GM23338 (cell line): ENCODE measurements around the gene FHIT. TPM values are rescaled to one million over a fixed set of nuclear protein-coding genes. Genes with fewer than 3 reads are reported as not detected.

Experiments
- ATAC-seq: fragments of 200-7000 bp; cut with Tn5 transposase; 3 replicates; pipeline ENCODE4 v1.9.1; 2020
- DNase-seq: peaks from one replicate; pipeline ENCODE4 v3.0.0-alpha.2; 2015; ENCODE audit warnings: low spot score
- H2AFZ ChIP-seq: fragments of 200-600 bp; sonication (generic); 2 replicates; pipeline ENCODE4 v1.8.0; 2016; ENCODE audit warnings: antibody characterized with exemption, mild to moderate bottlenecking, moderate library complexity
- H3F3A ChIP-seq: fragments of 200-600 bp; sonication (generic); replicated peaks from 2 replicates; pipeline ENCODE4 v1.8.0; 2017; ENCODE audit warnings: antibody characterized with exemption, mixed run types, low read depth
- H3K27ac ChIP-seq: fragments of 200-600 bp; sonication (generic); 2 replicates; pipeline ENCODE4 v1.6.1; 2016; ENCODE audit warnings: low read depth
- H3K27me3 ChIP-seq: fragments of 200-600 bp; sonication (generic); 2 replicates; pipeline ENCODE4 v1.8.0; 2016; ENCODE audit warnings: mild to moderate bottlenecking, mixed run types, moderate library complexity; ENCODE audit not compliant: insufficient read depth
- H3K36me3 ChIP-seq: fragments of 200-600 bp; sonication (generic); 2 replicates; pipeline ENCODE4 v1.8.0; 2016; ENCODE audit warnings: mild to moderate bottlenecking; ENCODE audit not compliant: insufficient read depth
- H3K4me1 ChIP-seq: fragments of 200-600 bp; sonication (generic); 2 replicates; pipeline ENCODE4 v1.8.0; 2016; ENCODE audit warnings: mild to moderate bottlenecking, moderate library complexity; ENCODE audit not compliant: insufficient read depth
- H3K4me2 ChIP-seq: fragments of 200-600 bp; sonication (generic); 2 replicates; pipeline ENCODE4 v1.7.1; 2017; ENCODE audit warnings: mixed run types
- H3K4me3 ChIP-seq: fragments of 200-600 bp; sonication (generic); 2 replicates; pipeline ENCODE4 v1.6.1; 2016; ENCODE audit warnings: mixed run types
- H3K79me2 ChIP-seq: fragments of 200-600 bp; sonication (generic); replicated peaks from 2 replicates; pipeline ENCODE4 v1.8.0; 2017; ENCODE audit warnings: mild to moderate bottlenecking; ENCODE audit not compliant: insufficient read depth
- H3K9me2 ChIP-seq: fragments of 200-600 bp; sonication (generic); 2 replicates; pipeline ENCODE4 v1.8.0; 2017; ENCODE audit not compliant: insufficient read depth
- H4K20me1 ChIP-seq: fragments of 200-600 bp; sonication (generic); replicated peaks from 2 replicates; pipeline ENCODE4 v1.8.0; 2017; ENCODE audit warnings: mild to moderate bottlenecking; ENCODE audit not compliant: insufficient read depth
- H3K27ac Mint-ChIP-seq: 2 replicates; pipeline ENCODE4 v1.8.0; 2020; ENCODE audit warnings: inconsistent platforms, mild to moderate bottlenecking, moderate library complexity, mixed read lengths
- H3K27me3 Mint-ChIP-seq: 3 replicates; pipeline ENCODE4 v1.8.0; 2022; ENCODE audit warnings: low read depth, mild to moderate bottlenecking, moderate library complexity, mixed read lengths, inconsistent platforms; ENCODE audit not compliant: insufficient read depth, poor library complexity
- H3K36me3 Mint-ChIP-seq: 3 replicates; pipeline ENCODE4 v1.8.0; 2021; ENCODE audit warnings: low read depth, mild to moderate bottlenecking, inconsistent platforms, moderate library complexity, mixed read lengths
- H3K4me1 Mint-ChIP-seq: 3 replicates; pipeline ENCODE4 v1.8.0; 2020; ENCODE audit warnings: mild to moderate bottlenecking, inconsistent platforms, mixed read lengths
- H3K4me3 Mint-ChIP-seq: 3 replicates; pipeline ENCODE4 v1.8.0; 2021; ENCODE audit warnings: moderate library complexity, mild to moderate bottlenecking, inconsistent platforms, mixed read lengths
- H3K9me3 Mint-ChIP-seq: 3 replicates; pipeline ENCODE4 v1.8.0; 2020; ENCODE audit warnings: moderate library complexity, mild to moderate bottlenecking, inconsistent platforms, mixed read lengths
- CREB1 ChIP-seq: fragments of 250-450 bp; sonication (Bioruptor Pico); IDR thresholded peaks from 2 replicates; pipeline ENCODE4 v1.5.0; 2020; ENCODE audit warnings: low read depth, mild to moderate bottlenecking, moderate library complexity
- CTCF ChIP-seq, 2 experiments: fragments of 200-600 bp in 1 of 2; sonication (generic) in 1 of 2; conservative IDR thresholded peaks; 2 replicates each; pipeline versions ENCODE4 v1.5.1 to v1.6.1; 2016 to 2017; ENCODE audit warnings: antibody characterized with exemption in 2 of 2, low read depth in 2 of 2, mild to moderate bottlenecking in 2 of 2, moderate library complexity in 1 of 2
- EZH2 ChIP-seq: fragments of 200-600 bp; sonication (generic); IDR thresholded peaks from one replicate; pipeline ENCODE4 v1.8.0; 2017; ENCODE audit warnings: antibody characterized with exemption, mild to moderate bottlenecking, low read depth; ENCODE audit not compliant: unreplicated experiment
- EZH2phosphoT487 ChIP-seq: fragments of 200-600 bp; sonication (generic); IDR thresholded peaks from one replicate; pipeline ENCODE4 v1.8.1; 2018; ENCODE audit warnings: antibody characterized with exemption; ENCODE audit not compliant: unreplicated experiment
- NANOG ChIP-seq: IDR thresholded peaks from 2 replicates; pipeline ENCODE4 v1.6.1; 2016; ENCODE audit warnings: antibody characterized with exemption, borderline replicate concordance
- POLR2AphosphoS5 ChIP-seq: IDR thresholded peaks from 2 replicates; pipeline ENCODE4 v1.6.1; 2016; ENCODE audit warnings: antibody characterized with exemption, low read depth
- STAT1 ChIP-seq: IDR thresholded peaks from one replicate; pipeline ENCODE4 v1.6.1; 2016; ENCODE audit warnings: antibody characterized with exemption; ENCODE audit not compliant: unreplicated experiment
- ZNF114 ChIP-seq: fragments of 250-450 bp; sonication (Bioruptor Pico); IDR thresholded peaks from 2 replicates; pipeline ENCODE4 v1.5.0; 2020; ENCODE audit warnings: mild to moderate bottlenecking, moderate library complexity
- ZNF331 ChIP-seq: fragments of 250-450 bp; sonication (Bioruptor Pico); IDR thresholded peaks from 2 replicates; pipeline ENCODE4 v1.5.0; 2020; ENCODE audit warnings: low read depth, mild to moderate bottlenecking, moderate library complexity
- polyA plus RNA-seq: library from polyadenylated mRNA; unstranded; fragments of >200 nt; fragmentation: Nextera tagmentation; extraction: Ambion mirVana; gene quantifications from 2 replicates; pipeline ENCODE4 v1.2.1, GENCODE V29; 2016
- total RNA-seq: library from RNA; depleted of rRNA; stranded (reverse); fragments of >200 nt; shearing (Covaris generic); gene quantifications from 2 replicates; pipeline ENCODE4 v1.2.3, GENCODE V29; 2014
- TF ChIP-seq, protein P1 (sequence below): IDR thresholded peaks from one replicate; pipeline ENCODE4 v1.6.1; 2018; ENCODE audit warnings: antibody characterized with exemption; ENCODE audit not compliant: unreplicated experiment
- TF ChIP-seq, protein P2 (sequence below): IDR thresholded peaks from 2 replicates; pipeline ENCODE4 v1.6.1; 2016; ENCODE audit warnings: antibody characterized with exemption
- TF ChIP-seq, protein P3 (sequence below): fragments of 250-450 bp; sonication (Bioruptor Pico); IDR thresholded peaks from 2 replicates; pipeline ENCODE4 v1.5.0; 2020; ENCODE audit warnings: mild to moderate bottlenecking, moderate library complexity

The FHIT gene
- total and polyA plus RNA-seq, 2 experiments from 2014 or later: 3.0 to 8.3 TPM

- no peak for TF ChIP-seq CTCF (conservative IDR thresholded peaks at IDR 0.05; ENCODE audit: low read depth in 2 of 2)
- no peak for TF ChIP-seq STAT1
- no peak for TF ChIP-seq ZNF114
- TF ChIP-seq POLR2AphosphoS5: no peak
- TF ChIP-seq CREB1 (CRISPR knock-in tag): no peak
- TF ChIP-seq EZH2phosphoT487: no peak
- no peak for TF ChIP-seq NANOG
- TF ChIP-seq ZNF331: no peak
- TF ChIP-seq, protein P1, sequence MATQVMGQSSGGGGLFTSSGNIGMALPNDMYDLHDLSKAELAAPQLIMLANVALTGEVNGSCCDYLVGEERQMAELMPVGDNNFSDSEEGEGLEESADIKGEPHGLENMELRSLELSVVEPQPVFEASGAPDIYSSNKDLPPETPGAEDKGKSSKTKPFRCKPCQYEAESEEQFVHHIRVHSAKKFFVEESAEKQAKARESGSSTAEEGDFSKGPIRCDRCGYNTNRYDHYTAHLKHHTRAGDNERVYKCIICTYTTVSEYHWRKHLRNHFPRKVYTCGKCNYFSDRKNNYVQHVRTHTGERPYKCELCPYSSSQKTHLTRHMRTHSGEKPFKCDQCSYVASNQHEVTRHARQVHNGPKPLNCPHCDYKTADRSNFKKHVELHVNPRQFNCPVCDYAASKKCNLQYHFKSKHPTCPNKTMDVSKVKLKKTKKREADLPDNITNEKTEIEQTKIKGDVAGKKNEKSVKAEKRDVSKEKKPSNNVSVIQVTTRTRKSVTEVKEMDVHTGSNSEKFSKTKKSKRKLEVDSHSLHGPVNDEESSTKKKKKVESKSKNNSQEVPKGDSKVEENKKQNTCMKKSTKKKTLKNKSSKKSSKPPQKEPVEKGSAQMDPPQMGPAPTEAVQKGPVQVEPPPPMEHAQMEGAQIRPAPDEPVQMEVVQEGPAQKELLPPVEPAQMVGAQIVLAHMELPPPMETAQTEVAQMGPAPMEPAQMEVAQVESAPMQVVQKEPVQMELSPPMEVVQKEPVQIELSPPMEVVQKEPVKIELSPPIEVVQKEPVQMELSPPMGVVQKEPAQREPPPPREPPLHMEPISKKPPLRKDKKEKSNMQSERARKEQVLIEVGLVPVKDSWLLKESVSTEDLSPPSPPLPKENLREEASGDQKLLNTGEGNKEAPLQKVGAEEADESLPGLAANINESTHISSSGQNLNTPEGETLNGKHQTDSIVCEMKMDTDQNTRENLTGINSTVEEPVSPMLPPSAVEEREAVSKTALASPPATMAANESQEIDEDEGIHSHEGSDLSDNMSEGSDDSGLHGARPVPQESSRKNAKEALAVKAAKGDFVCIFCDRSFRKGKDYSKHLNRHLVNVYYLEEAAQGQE: no peak
- no peak for TF ChIP-seq EZH2
- TF ChIP-seq, protein P2, sequence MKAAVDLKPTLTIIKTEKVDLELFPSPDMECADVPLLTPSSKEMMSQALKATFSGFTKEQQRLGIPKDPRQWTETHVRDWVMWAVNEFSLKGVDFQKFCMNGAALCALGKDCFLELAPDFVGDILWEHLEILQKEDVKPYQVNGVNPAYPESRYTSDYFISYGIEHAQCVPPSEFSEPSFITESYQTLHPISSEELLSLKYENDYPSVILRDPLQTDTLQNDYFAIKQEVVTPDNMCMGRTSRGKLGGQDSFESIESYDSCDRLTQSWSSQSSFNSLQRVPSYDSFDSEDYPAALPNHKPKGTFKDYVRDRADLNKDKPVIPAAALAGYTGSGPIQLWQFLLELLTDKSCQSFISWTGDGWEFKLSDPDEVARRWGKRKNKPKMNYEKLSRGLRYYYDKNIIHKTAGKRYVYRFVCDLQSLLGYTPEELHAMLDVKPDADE: no peak
Measured at GRCh38 chr3:60633644-60634043, 617.6 kb downstream of the FHIT start (continued).

DNA sequence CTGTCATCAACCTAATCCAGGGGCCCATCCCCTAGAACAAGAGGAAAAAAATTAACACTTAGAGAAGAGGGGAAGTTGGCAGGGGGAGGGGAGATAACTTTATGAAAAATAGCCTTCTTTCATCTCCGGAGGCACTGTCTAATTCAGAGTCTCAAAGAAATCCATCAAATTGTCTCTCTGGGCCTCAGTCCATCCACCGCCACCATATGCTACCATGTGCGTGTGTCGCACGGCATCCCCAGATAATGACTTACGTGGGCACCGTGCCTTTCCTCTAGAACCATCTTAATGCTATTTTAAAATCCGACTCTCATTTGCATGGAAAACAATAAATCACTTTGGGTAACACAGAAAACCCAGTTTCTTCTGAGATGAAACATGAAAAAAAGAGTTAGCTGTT is 619.7 kb downstream of the FHIT start:
- H3K9me2 ChIP-seq: no peaks in the 10 kb centered on the region; the same call in 1 of the 2 replicates
- H3K36me3 Mint-ChIP-seq: no peaks in the 10 kb centered on the region
- no peaks in the 10 kb centered on the region for H3F3A ChIP-seq
- no peaks in the 10 kb centered on the region for H3K9me3 Mint-ChIP-seq
- no peak overlapping the region for H3K27ac Mint-ChIP-seq
- no peak overlapping the region for H3K4me3 ChIP-seq
- H3K36me3 ChIP-seq: no peaks in the 10 kb centered on the region
- no peak overlapping the region for H3K27ac ChIP-seq
- no peaks in the 10 kb centered on the region for H4K20me1 ChIP-seq
- peak overlapping the region; percentile 15; the same call in 1 of the 2 replicates for H3K4me2 ChIP-seq
- no peaks in the 10 kb centered on the region for H3K27me3 Mint-ChIP-seq
- no peaks in the 10 kb centered on the region for H3K27me3 ChIP-seq
- no peaks in the 10 kb centered on the region for H3K79me2 ChIP-seq
- H3K4me3 Mint-ChIP-seq: no peak overlapping the region
- H2AFZ ChIP-seq: no peak overlapping the region
- ATAC-seq (no peak), DNase-seq (no peak)
- H3K4me1 ChIP-seq: peaks cover 19% of the 10 kb centered on the region
- peaks cover 37% of the 10 kb centered on the region for H3K4me1 Mint-ChIP-seq
- TF ChIP-seq, protein P3, sequence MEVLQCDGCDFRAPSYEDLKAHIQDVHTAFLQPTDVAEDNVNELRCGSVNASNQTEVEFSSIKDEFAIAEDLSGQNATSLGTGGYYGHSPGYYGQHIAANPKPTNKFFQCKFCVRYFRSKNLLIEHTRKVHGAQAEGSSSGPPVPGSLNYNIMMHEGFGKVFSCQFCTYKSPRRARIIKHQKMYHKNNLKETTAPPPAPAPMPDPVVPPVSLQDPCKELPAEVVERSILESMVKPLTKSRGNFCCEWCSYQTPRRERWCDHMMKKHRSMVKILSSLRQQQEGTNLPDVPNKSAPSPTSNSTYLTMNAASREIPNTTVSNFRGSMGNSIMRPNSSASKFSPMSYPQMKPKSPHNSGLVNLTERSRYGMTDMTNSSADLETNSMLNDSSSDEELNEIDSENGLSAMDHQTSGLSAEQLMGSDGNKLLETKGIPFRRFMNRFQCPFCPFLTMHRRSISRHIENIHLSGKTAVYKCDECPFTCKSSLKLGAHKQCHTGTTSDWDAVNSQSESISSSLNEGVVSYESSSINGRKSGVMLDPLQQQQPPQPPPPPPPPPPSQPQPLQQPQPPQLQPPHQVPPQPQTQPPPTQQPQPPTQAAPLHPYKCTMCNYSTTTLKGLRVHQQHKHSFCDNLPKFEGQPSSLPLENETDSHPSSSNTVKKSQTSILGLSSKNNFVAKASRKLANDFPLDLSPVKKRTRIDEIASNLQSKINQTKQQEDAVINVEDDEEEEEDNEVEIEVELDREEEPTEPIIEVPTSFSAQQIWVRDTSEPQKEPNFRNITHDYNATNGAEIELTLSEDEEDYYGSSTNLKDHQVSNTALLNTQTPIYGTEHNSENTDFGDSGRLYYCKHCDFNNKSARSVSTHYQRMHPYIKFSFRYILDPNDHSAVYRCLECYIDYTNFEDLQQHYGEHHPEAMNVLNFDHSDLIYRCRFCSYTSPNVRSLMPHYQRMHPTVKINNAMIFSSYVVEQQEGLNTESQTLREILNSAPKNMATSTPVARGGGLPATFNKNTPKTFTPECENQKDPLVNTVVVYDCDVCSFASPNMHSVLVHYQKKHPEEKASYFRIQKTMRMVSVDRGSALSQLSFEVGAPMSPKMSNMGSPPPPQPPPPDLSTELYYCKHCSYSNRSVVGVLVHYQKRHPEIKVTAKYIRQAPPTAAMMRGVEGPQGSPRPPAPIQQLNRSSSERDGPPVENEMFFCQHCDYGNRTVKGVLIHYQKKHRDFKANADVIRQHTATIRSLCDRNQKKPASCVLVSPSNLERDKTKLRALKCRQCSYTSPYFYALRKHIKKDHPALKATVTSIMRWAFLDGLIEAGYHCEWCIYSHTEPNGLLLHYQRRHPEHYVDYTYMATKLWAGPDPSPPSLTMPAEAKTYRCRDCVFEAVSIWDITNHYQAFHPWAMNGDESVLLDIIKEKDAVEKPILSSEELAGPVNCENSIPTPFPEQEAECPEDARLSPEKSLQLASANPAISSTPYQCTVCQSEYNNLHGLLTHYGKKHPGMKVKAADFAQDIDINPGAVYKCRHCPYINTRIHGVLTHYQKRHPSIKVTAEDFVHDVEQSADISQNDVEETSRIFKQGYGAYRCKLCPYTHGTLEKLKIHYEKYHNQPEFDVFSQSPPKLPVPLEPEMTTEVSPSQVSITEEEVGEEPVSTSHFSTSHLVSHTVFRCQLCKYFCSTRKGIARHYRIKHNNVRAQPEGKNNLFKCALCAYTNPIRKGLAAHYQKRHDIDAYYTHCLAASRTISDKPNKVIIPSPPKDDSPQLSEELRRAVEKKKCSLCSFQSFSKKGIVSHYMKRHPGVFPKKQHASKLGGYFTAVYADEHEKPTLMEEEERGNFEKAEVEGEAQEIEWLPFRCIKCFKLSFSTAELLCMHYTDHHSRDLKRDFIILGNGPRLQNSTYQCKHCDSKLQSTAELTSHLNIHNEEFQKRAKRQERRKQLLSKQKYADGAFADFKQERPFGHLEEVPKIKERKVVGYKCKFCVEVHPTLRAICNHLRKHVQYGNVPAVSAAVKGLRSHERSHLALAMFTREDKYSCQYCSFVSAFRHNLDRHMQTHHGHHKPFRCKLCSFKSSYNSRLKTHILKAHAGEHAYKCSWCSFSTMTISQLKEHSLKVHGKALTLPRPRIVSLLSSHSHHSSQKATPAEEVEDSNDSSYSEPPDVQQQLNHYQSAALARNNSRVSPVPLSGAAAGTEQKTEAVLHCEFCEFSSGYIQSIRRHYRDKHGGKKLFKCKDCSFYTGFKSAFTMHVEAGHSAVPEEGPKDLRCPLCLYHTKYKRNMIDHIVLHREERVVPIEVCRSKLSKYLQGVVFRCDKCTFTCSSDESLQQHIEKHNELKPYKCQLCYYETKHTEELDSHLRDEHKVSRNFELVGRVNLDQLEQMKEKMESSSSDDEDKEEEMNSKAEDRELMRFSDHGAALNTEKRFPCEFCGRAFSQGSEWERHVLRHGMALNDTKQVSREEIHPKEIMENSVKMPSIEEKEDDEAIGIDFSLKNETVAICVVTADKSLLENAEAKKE (CRISPR knock-in tag): no peak
- TF ChIP-seq, protein P2: no peak
- TF ChIP-seq CREB1 (CRISPR knock-in tag): no peak
